BJ (cell line): Measurements from ENCODE around the gene CDC26. TPM values are rescaled to one million over a fixed set of nuclear protein-coding genes. Genes with fewer than 3 reads are reported as not detected.

Source experiments
- CTCF ChIA-PET: fragments of 350-600 bp; formaldehyde crosslinking; extraction: SDS; loops from one replicate; lab custom pipeline; 2021; ENCODE audit warnings: antibody characterized with exemption, inconsistent platforms; lab: Yijun Ruan, JAX
- POLR2A ChIA-PET: fragments of 300-600 bp; sonication (Branson Sonifier 250); formaldehyde crosslinking; extraction: SDS; loops from one replicate; lab custom pipeline; 2021; ENCODE audit warnings: antibody characterized with exemption; lab: Charles Lee
- DNase-seq: peaks from one replicate; pipeline ENCODE4 v3.0.0-alpha.2; 2011; ENCODE audit warnings: low read depth
- H3K27me3 ChIP-seq: 2 replicates; pipeline ENCODE4 v1.6.0; 2011; ENCODE audit warnings: low read length; ENCODE audit not compliant: control insufficient read depth, insufficient read depth
- H3K36me3 ChIP-seq: 2 replicates; pipeline ENCODE4 v1.5.1; 2011; ENCODE audit warnings: low read length; ENCODE audit not compliant: control insufficient read depth, insufficient read depth
- H3K4me3 ChIP-seq: 2 replicates; pipeline ENCODE4 v1.5.1; 2011; ENCODE audit warnings: low read depth, mild to moderate bottlenecking, control low read depth, low read length
- polyA minus RNA-seq: library from RNA; depleted of rRNA, polyadenylated mRNA; stranded (reverse); fragments of >200 nt; gene quantifications from 2 replicates; pipeline ENCODE4 v1.2.3, GENCODE V29; 2011; rRNA and poly(A)+ RNA removed
- polyA plus RNA-seq: library from polyadenylated mRNA; depleted of rRNA; stranded (reverse); fragments of >200 nt; gene quantifications from 2 replicates; pipeline ENCODE4 v1.2.3, GENCODE V29; 2011; rRNA removed
- TF ChIP-seq, protein P1 (sequence below): IDR thresholded peaks from 2 replicates; pipeline ENCODE4 v1.5.1; 2011; ENCODE audit warnings: low read depth, mild to moderate bottlenecking, control low read depth, inconsistent platforms, low read length, moderate library complexity; ENCODE audit not compliant: insufficient read depth

The CDC26 gene
- polyA plus RNA-seq (11.1 and 33.2 TPM in 2 replicates), polyA minus RNA-seq (6.2 and 7.4 TPM in 2 replicates)

DNA sequence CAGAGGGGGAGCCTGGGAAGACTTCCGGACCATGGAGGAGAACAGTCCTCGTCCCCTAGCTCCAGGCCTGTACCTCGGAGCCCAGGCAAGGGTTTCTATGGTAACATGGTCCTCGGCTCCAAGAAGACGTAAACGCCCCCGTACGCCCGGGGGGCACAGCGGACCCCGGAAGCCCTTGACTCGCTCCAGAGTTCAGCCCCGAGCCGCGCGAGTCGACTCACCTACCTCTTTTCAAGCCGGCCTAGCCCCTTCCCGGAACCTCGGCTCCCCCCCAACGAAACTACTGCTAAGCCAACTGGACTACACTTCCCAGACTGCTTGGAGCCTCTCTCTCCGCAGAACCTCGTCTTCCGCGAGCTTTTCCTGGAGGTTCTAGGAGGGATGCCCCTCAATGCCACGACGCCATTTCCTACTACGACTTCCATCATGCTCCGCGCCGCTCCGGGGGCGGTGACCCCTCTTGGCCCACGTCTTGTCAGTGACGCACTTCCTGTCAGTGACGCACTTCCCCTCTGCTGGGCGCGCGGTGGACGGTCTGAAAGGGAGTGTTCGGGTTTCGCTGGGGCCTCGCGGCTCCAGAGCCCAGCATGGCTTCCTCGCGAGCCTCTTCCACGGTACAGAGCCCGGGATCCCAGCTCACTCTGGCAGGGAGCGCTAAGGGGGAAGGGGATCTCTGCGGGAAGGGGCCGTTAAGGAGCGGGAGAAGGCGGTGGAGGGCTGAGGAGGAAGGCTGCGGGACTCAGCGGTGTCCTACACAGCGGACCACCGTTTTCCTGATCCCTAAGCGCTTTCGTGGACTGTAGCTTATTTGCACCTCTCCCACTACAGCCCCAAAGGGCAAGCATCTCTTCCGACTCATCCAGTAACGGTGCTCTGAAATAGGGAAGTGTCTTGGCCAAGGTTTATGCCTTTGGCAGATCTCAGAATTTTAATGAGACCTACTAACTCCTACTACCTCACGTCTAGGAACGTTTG is at the start of gene CDC26, which contains the start of gene PRPF4:
Gene CDC26, minus strand, starts transcription at position 416 of the 975 bp plus-strand sequence. CDS start 3,065 bp downstream, outside the sequence.
Gene PRPF4, plus strand, starts transcription at position 502 of the 975 bp plus-strand sequence. Its CDS starts 86 bp downstream, at position 588.
- TF ChIP-seq, protein P1, sequence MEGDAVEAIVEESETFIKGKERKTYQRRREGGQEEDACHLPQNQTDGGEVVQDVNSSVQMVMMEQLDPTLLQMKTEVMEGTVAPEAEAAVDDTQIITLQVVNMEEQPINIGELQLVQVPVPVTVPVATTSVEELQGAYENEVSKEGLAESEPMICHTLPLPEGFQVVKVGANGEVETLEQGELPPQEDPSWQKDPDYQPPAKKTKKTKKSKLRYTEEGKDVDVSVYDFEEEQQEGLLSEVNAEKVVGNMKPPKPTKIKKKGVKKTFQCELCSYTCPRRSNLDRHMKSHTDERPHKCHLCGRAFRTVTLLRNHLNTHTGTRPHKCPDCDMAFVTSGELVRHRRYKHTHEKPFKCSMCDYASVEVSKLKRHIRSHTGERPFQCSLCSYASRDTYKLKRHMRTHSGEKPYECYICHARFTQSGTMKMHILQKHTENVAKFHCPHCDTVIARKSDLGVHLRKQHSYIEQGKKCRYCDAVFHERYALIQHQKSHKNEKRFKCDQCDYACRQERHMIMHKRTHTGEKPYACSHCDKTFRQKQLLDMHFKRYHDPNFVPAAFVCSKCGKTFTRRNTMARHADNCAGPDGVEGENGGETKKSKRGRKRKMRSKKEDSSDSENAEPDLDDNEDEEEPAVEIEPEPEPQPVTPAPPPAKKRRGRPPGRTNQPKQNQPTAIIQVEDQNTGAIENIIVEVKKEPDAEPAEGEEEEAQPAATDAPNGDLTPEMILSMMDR: no peak
- POLR2A ChIA-PET: interaction anchor here (0.7 to 1.3 kb wide), 5 partner anchors 10 to 135 kb away, joined by 5 to 7 read pairs (median 6); partner anchors contain the start of genes C9orf43, FKBP15, POLE3 and SLC31A1
- no peaks in the 10 kb centered on the region for H3K27me3 ChIP-seq
- peak within 1 kb of the TSS; percentile 63 for H3K4me3 ChIP-seq
- peak; percentile 92 for DNase-seq
- H3K36me3 ChIP-seq: peaks cover 9% of the 10 kb centered on the region
- CTCF ChIA-PET: interaction anchor here (0.6 to 4.8 kb wide), 27 partner anchors 8 to 380 kb away, joined by 3 to 45 read pairs (median 4); partner anchors contain the start of genes ALAD, C9orf43, POLE3 and SLC31A1

DNA sequence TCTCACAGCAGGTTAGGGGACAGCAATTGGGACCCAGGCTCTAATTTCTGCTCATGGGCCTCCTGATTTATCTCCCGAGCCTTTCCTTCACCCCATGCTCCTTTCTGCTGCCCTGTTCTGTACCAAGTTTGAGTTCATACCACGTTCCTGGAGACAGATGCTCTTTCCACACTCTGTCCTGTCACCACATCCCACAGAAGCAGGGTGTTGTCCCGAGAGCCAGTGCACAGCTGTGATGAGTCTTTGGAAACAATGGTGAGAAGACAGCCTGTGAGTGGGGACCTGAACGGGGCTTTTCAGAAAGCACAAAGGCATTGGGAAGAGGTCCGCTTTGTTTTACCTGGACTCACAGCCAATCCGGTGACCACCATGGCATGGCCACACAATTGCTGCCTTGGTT is 47.3 kb upstream of the CDC26 start:
- Histone ChIP-seq H3K27me3 (no peaks in the 10 kb centered on the region), H3K4me3 (no peak overlapping the region), H3K36me3 (no peaks in the 10 kb centered on the region)
- POLR2A ChIA-PET: no interaction called here
- CTCF ChIA-PET: interaction anchor here (0.7 to 0.9 kb wide), 2 partner anchors 12 to 17 kb away, joined by 3 read pairs; partner anchors contain the start of gene WDR31
- TF ChIP-seq, protein P1: no peak
- DNase-seq: no peak

DNA sequence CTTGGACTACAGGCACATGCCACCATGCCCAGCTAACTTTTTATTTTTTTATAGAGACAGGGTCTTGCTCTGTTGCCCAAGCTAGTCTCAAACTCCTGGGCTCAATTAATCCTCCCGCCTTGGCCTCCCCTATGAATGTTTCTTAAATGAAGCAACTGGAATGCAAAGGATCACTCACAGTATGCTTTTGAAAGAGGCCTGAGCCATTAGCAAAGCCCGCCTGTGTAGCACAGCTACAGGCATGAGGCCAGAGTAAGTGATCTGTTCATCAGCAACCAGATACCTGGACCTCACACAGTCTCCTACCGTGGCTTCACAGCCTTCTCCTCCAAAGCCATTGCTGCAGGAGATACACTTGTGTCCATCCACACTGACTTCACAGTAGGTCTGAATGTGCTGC is 44.7 kb upstream of the CDC26 start:
- H3K4me3 ChIP-seq: no peak overlapping the region
- ChIA-PET POLR2A (no interaction called here), CTCF (no interaction called here)
- no peaks in the 10 kb centered on the region for H3K36me3 ChIP-seq
- TF ChIP-seq, protein P1: no peak
- DNase-seq: no peak
- no peaks in the 10 kb centered on the region for H3K27me3 ChIP-seq

DNA sequence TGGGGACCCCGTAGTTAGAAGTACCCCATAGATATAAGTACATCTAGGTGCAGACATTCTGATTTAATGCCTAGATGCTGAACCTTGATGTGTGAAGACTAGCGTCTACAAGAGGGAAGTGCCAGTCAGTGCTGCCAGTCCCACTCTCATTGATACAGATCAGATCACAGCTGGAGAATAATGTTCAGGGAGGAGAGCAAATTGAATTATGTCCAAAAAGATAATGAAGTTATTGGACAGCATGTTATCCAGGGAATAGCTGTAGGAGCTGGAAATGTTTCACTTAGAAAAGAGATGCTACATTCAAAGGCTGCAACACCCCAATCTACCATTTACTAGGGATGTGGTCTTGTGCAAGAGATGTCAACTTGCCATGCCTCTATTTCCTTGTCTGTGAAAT is 43.7 kb upstream of the CDC26 start:
- H3K36me3 ChIP-seq: no peaks in the 10 kb centered on the region
- no peaks in the 10 kb centered on the region for H3K27me3 ChIP-seq
- POLR2A ChIA-PET: interaction anchor here (0.5 kb wide), 1 partner anchor 85 kb away, joined by 4 read pairs; no protein-coding TSS in a partner anchor
- CTCF ChIA-PET: interaction anchor here (1.2 to 1.4 kb wide), 2 partner anchors 7 to 11 kb away, joined by 5 to 6 read pairs; no protein-coding TSS in a partner anchor
- DNase-seq: no peak
- TF ChIP-seq, protein P1: no peak
- no peak overlapping the region for H3K4me3 ChIP-seq
